ENCODE measurements around the gene INTS3. TPM values are rescaled to one million over a fixed set of nuclear protein-coding genes. Genes with fewer than 3 reads are reported as not detected.

The INTS3 gene
- total and polyA plus RNA-seq, 8 donors: 50.5 to 131 (median 111) TPM

DNA sequence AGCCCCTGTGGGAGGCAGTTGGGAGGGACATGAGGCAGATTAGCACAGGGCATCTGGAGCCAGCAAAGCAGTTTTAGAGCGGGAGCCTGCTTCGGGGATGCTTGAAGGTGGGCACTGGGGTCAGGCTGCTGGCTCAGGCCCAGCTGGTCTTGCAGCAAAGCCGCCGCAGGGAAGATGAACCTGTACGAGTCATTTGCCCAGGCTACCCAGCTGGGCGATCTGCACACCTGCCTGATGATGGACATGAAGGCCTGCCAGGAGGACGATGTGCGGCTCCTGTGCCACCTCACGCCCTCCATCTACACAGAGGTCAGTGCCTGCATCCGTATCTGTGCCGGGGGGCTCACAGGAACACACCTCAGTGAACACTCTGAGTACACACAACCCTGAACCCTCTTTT, 39.7 kb downstream of the INTS3 start:
- TF ChIP-seq, protein P1, sequence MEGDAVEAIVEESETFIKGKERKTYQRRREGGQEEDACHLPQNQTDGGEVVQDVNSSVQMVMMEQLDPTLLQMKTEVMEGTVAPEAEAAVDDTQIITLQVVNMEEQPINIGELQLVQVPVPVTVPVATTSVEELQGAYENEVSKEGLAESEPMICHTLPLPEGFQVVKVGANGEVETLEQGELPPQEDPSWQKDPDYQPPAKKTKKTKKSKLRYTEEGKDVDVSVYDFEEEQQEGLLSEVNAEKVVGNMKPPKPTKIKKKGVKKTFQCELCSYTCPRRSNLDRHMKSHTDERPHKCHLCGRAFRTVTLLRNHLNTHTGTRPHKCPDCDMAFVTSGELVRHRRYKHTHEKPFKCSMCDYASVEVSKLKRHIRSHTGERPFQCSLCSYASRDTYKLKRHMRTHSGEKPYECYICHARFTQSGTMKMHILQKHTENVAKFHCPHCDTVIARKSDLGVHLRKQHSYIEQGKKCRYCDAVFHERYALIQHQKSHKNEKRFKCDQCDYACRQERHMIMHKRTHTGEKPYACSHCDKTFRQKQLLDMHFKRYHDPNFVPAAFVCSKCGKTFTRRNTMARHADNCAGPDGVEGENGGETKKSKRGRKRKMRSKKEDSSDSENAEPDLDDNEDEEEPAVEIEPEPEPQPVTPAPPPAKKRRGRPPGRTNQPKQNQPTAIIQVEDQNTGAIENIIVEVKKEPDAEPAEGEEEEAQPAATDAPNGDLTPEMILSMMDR (IDR thresholded peaks at IDR 0.05): no peak
- intact Hi-C loops (cut with DNase I): no loop called here
- Histone ChIP-seq H3K4me3 (no peak overlapping the region), H3K4me1 (peaks cover 0 to 48% of the 10 kb centered on the region in 2 donors), H3K9me3 (no peaks in the 10 kb centered on the region), H3K36me3 (peaks cover 0 to 95% of the 10 kb centered on the region in 2 donors), H3K27ac (peak overlapping the region in 1 of 2 donors; percentile 18), H3K27me3 (no peaks in the 10 kb centered on the region)
- DNase-seq (no peak), ATAC-seq (no peak)

GRCh38 chr1:153768316-153769181, 40.7 kb downstream of the INTS3 start:
- DNase-seq: peak in 1 of 4 donors; percentile 56
- Histone ChIP-seq H3K36me3 (peaks cover 0 to 94% of the 10 kb centered on the region in 2 donors), H3K4me1 (peaks cover 5 to 54% of the 10 kb centered on the region in 2 donors), H3K27me3 (no peaks in the 10 kb centered on the region), H3K27ac (peak overlapping the region; percentile 57 to 74), H3K4me3 (no peak overlapping the region), H3K9me3 (no peaks in the 10 kb centered on the region)
- peak; percentile 87 for ATAC-seq
- intact Hi-C loops (cut with DNase I): no loop called here
- TF ChIP-seq, protein P1 (IDR thresholded peaks at IDR 0.05): no peak

DNA sequence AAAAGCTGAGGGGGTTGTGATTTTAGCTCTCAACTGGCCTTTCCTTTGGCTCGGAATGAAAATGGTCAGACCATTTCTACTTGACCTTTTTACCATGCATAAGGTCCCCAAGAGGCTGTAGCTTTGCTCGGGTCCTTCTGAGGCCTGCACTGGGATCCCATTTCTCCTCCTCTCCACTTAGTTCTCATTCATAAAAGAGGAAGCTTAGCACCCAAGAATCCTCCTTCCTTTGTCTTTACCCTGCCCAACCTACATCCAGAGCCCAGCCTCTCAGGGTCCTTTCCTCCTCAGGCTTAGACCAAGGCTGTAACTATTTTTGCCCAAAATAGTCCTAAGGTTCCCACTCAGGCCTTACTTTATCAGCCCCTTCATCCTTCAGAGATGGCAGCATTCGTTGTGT, 41.4 kb downstream of the INTS3 start:
- TF ChIP-seq, protein P1 (IDR thresholded peaks at IDR 0.05): no peak
- peaks cover 5 to 60% of the 10 kb centered on the region in 2 donors for H3K4me1 ChIP-seq
- H3K27me3 ChIP-seq: no peaks in the 10 kb centered on the region
- no peak for DNase-seq
- H3K36me3 ChIP-seq: peaks cover 0 to 87% of the 10 kb centered on the region in 2 donors
- no peak for ATAC-seq
- peak overlapping the region; percentile 57 to 74 for H3K27ac ChIP-seq
- intact Hi-C loops (cut with DNase I): no loop called here
- H3K4me3 ChIP-seq: no peak overlapping the region
- H3K9me3 ChIP-seq: no peaks in the 10 kb centered on the region

GRCh38 chr1:153770797-153771196, 42.9 kb downstream of the INTS3 start:
- no peak overlapping the region for H3K4me3 ChIP-seq
- H3K9me3 ChIP-seq: no peaks in the 10 kb centered on the region
- H3K4me1 ChIP-seq: peaks cover 12 to 74% of the 10 kb centered on the region in 2 donors
- H3K36me3 ChIP-seq: peaks cover 0 to 71% of the 10 kb centered on the region in 2 donors
- TF ChIP-seq, protein P1 (IDR thresholded peaks at IDR 0.05): no peak
- DNase-seq: no peak
- intact Hi-C loops (cut with DNase I): loop anchor here in 1 of 2 donors (5.0 kb wide), 1 partner anchor 88 kb away; no protein-coding TSS in a partner anchor
- H3K27ac ChIP-seq: peak overlapping the region; percentile 23 to 60
- H3K27me3 ChIP-seq: no peaks in the 10 kb centered on the region
- ATAC-seq: no peak

DNA sequence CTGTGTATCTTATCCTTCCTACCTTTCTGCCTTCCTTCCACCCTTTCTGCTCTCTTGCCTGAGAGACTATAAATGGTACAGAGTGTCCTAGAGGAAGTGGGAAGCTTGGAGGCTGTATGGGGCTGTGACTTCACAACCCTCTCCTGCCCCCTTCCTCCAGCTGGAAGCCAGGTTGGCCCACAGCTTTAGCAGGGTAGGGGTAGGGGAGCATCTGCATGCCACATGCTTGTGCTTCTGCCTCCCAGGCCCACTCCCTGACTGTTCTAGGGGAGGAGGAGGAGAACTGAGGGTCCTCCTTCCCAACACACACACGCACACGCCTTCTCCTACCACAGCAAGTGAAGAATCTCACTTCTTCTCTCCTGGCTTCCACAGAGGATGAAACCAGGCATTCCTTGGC, 43.4 kb downstream of the INTS3 start:
- Histone ChIP-seq H3K4me1 (peaks cover 12 to 79% of the 10 kb centered on the region in 2 donors), H3K4me3 (no peak overlapping the region), H3K27me3 (no peaks in the 10 kb centered on the region), H3K36me3 (peaks cover 0 to 67% of the 10 kb centered on the region in 2 donors), H3K27ac (peak overlapping the region in 1 of 2 donors; percentile 60), H3K9me3 (no peaks in the 10 kb centered on the region)
- DNase-seq (no peak), ATAC-seq (no peak)
- intact Hi-C loops (cut with DNase I): loop anchor here in 1 of 2 donors (5.0 kb wide), 1 partner anchor 89 kb away; no protein-coding TSS in a partner anchor
- TF ChIP-seq, protein P1 (IDR thresholded peaks at IDR 0.05): no peak

Measured in left lung (tissue), 10 donors.